HEK293 (cell line): ENCODE measurements around the gene ADGRF1.
A peak's percentile ranks its signal among the peaks of the same experiment; 100 is the strongest.

Experiments
- BCL11A ChIP-seq: fragments of 450-650 bp; formaldehyde crosslinking; IDR thresholded peaks from 2 replicates; pipeline ENCODE4 v1.5.1; 2016; ENCODE audit warnings: low read depth, missing biosample characterization, missing genetic modification characterization
- GLIS1 ChIP-seq: fragments of 450-650 bp; formaldehyde crosslinking; IDR thresholded peaks from 2 replicates; pipeline ENCODE4 v1.5.1; 2016; ENCODE audit warnings: missing biosample characterization, missing genetic modification characterization
- HOXA7 ChIP-seq: sonication (generic); formaldehyde crosslinking; IDR thresholded peaks from 2 replicates; pipeline ENCODE4 v1.8.1; 2022; ENCODE audit warnings: missing genetic modification reagents, borderline replicate concordance
- SETDB1 ChIP-seq: IDR thresholded peaks from one replicate; pipeline ENCODE4 v1.6.1; 2017; ENCODE audit warnings: mild to moderate bottlenecking, low read length, moderate library complexity, mixed read lengths; ENCODE audit not compliant: insufficient read length
- YY1 ChIP-seq: fragments of 450-650 bp; formaldehyde crosslinking; IDR thresholded peaks from 2 replicates; pipeline ENCODE4 v1.5.1; 2018; ENCODE audit warnings: missing biosample characterization, missing genetic modification characterization
- ZBTB17 ChIP-seq: fragments of 450-650 bp; formaldehyde crosslinking; IDR thresholded peaks from 2 replicates; pipeline ENCODE4 v1.5.1; 2016; ENCODE audit warnings: missing biosample characterization, missing genetic modification characterization
- ZBTB48 ChIP-seq: fragments of 450-650 bp; formaldehyde crosslinking; IDR thresholded peaks from 2 replicates; pipeline ENCODE4 v1.5.1; 2016; ENCODE audit warnings: missing biosample characterization, missing genetic modification characterization
- ZNF10 ChIP-seq: fragments of 450-650 bp; formaldehyde crosslinking; IDR thresholded peaks from 2 replicates; pipeline ENCODE4 v1.5.1; 2017; ENCODE audit warnings: missing biosample characterization, missing genetic modification characterization
- ZNF248 ChIP-seq: fragments of 450-650 bp; formaldehyde crosslinking; IDR thresholded peaks from 2 replicates; pipeline ENCODE4 v1.5.1; 2017; ENCODE audit warnings: missing biosample characterization, missing genetic modification characterization
- ZNF341 ChIP-seq: fragments of 450-650 bp; formaldehyde crosslinking; IDR thresholded peaks from 2 replicates; pipeline ENCODE4; 2016; ENCODE audit warnings: low read depth, missing biosample characterization, missing genetic modification characterization
- ZNF366 ChIP-seq: fragments of 450-650 bp; formaldehyde crosslinking; conservative IDR thresholded peaks from 2 replicates; pipeline ENCODE4 v1.5.1; 2016; ENCODE audit warnings: missing biosample characterization, missing genetic modification characterization
- ZNF404 ChIP-seq: fragments of 450-650 bp; formaldehyde crosslinking; IDR thresholded peaks from 2 replicates; pipeline ENCODE4 v1.5.1; 2017; ENCODE audit warnings: missing biosample characterization, missing genetic modification characterization
- ZNF549 ChIP-seq: fragments of 450-650 bp; IDR thresholded peaks from 2 replicates; pipeline ENCODE4 v1.5.1; 2018; ENCODE audit warnings: missing biosample characterization, missing genetic modification characterization, mild to moderate bottlenecking, inconsistent platforms, moderate library complexity
- ZNF555 ChIP-seq: fragments of 450-650 bp; formaldehyde crosslinking; conservative IDR thresholded peaks from 2 replicates; pipeline ENCODE4 v1.5.1; 2017; ENCODE audit warnings: missing biosample characterization, mild to moderate bottlenecking, missing genetic modification characterization, inconsistent platforms
- ZNF621 ChIP-seq: fragments of 450-650 bp; formaldehyde crosslinking; IDR thresholded peaks from 2 replicates; pipeline ENCODE4 v1.5.1; 2017; ENCODE audit warnings: missing biosample characterization, missing genetic modification characterization
- ZNF791 ChIP-seq: fragments of 450-650 bp; formaldehyde crosslinking; IDR thresholded peaks from 2 replicates; pipeline ENCODE4 v1.5.1; 2016; ENCODE audit warnings: missing biosample characterization, missing genetic modification characterization
- TF ChIP-seq, protein P1 (sequence below): fragments of 450-650 bp; formaldehyde crosslinking; IDR thresholded peaks from 2 replicates; pipeline ENCODE4 v1.5.1; 2016; ENCODE audit warnings: missing biosample characterization, missing genetic modification characterization
- TF ChIP-seq, protein P2 (sequence below): fragments of 450-650 bp; formaldehyde crosslinking; IDR thresholded peaks from 2 replicates; pipeline ENCODE4 v1.5.1; 2016; ENCODE audit warnings: missing biosample characterization, missing genetic modification characterization, borderline replicate concordance
- TF ChIP-seq, protein P3 (sequence below): IDR thresholded peaks from 2 replicates; pipeline ENCODE4 v1.6.1; 2011; ENCODE audit warnings: mild to moderate bottlenecking, low read depth, low read length, borderline replicate concordance
- TF ChIP-seq, protein P4 (sequence below): fragments of 450-650 bp; formaldehyde crosslinking; IDR thresholded peaks from 2 replicates; pipeline ENCODE4 v1.5.1; 2017; ENCODE audit warnings: missing biosample characterization, missing genetic modification characterization
- TF ChIP-seq, protein P5 (sequence below): fragments of 450-650 bp; formaldehyde crosslinking; conservative IDR thresholded peaks from 2 replicates; pipeline ENCODE4 v1.5.1; 2016; ENCODE audit warnings: low read depth, missing biosample characterization, missing genetic modification characterization
- TF ChIP-seq, protein P6 (sequence below): fragments of 450-650 bp; formaldehyde crosslinking; IDR thresholded peaks from 2 replicates; pipeline ENCODE4 v1.5.1; 2016; ENCODE audit warnings: missing biosample characterization, missing genetic modification characterization
- TF ChIP-seq, protein P7 (sequence below): fragments of 450-650 bp; formaldehyde crosslinking; IDR thresholded peaks from 2 replicates; pipeline ENCODE4 v1.5.1; 2016; ENCODE audit warnings: missing biosample characterization, missing genetic modification characterization

Gene ADGRF1

DNA sequence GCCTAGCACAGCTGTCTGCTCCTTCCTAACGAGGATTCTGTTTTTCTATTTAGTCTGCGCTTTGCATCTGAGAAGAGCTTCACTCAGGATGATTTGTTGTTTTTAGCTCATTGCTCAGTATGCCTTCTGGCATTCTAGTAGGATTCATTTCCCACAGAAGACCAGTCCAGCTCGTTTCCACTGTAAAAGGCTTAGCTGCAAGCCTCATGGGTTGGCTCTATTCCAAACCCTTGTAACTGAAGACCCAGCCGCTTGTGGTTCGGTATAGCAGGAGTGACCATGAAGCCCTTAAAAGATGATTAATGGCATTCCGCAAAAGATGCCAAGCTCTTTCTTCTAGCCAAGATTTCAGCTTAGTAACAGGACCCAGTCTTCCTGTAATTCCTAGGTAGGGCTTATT is 7.2 kb downstream of the ADGRF1 start (continued):
- TF ChIP-seq, protein P1, sequence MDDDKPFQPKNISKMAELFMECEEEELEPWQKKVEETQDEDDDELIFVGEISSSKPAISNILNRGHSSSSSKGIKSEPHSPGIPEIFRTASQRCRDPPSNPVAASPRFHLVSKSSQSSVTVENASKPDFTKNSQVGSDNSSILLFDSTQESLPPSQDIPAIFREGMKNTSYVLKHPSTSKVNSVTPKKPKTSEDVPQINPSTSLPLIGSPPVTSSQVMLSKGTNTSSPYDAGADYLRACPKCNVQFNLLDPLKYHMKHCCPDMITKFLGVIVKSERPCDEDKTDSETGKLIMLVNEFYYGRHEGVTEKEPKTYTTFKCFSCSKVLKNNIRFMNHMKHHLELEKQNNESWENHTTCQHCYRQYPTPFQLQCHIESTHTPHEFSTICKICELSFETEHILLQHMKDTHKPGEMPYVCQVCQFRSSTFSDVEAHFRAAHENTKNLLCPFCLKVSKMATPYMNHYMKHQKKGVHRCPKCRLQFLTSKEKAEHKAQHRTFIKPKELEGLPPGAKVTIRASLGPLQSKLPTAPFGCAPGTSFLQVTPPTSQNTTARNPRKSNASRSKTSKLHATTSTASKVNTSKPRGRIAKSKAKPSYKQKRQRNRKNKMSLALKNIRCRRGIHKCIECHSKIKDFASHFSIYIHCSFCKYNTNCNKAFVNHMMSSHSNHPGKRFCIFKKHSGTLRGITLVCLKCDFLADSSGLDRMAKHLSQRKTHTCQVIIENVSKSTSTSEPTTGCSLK (tag by site-specific recombination), result no peak
- TF ChIP-seq ZBTB48 (tag by site-specific recombination) (no peak), GLIS1 (no peak), ZNF404 (tag by site-specific recombination) (no peak), ZNF791 (tag by site-specific recombination) (no peak), ZNF248 (tag by site-specific recombination) (no peak), HOXA7 (no peak), ZNF366 (tag by site-specific recombination) (peak; percentile 82), ZNF549 (tag by site-specific recombination) (no peak), SETDB1 (no peak), YY1 (tag by site-specific recombination) (no peak), BCL11A (peak; percentile 88; the same call in 1 of the 2 replicates), ZNF341 (tag by site-specific recombination) (peak; percentile 63), ZBTB17 (tag by site-specific recombination) (peak; percentile 92), ZNF621 (no peak), ZNF555 (tag by site-specific recombination) (no peak), ZNF10 (tag by site-specific recombination) (peak; percentile 81)
- TF ChIP-seq, protein P2, sequence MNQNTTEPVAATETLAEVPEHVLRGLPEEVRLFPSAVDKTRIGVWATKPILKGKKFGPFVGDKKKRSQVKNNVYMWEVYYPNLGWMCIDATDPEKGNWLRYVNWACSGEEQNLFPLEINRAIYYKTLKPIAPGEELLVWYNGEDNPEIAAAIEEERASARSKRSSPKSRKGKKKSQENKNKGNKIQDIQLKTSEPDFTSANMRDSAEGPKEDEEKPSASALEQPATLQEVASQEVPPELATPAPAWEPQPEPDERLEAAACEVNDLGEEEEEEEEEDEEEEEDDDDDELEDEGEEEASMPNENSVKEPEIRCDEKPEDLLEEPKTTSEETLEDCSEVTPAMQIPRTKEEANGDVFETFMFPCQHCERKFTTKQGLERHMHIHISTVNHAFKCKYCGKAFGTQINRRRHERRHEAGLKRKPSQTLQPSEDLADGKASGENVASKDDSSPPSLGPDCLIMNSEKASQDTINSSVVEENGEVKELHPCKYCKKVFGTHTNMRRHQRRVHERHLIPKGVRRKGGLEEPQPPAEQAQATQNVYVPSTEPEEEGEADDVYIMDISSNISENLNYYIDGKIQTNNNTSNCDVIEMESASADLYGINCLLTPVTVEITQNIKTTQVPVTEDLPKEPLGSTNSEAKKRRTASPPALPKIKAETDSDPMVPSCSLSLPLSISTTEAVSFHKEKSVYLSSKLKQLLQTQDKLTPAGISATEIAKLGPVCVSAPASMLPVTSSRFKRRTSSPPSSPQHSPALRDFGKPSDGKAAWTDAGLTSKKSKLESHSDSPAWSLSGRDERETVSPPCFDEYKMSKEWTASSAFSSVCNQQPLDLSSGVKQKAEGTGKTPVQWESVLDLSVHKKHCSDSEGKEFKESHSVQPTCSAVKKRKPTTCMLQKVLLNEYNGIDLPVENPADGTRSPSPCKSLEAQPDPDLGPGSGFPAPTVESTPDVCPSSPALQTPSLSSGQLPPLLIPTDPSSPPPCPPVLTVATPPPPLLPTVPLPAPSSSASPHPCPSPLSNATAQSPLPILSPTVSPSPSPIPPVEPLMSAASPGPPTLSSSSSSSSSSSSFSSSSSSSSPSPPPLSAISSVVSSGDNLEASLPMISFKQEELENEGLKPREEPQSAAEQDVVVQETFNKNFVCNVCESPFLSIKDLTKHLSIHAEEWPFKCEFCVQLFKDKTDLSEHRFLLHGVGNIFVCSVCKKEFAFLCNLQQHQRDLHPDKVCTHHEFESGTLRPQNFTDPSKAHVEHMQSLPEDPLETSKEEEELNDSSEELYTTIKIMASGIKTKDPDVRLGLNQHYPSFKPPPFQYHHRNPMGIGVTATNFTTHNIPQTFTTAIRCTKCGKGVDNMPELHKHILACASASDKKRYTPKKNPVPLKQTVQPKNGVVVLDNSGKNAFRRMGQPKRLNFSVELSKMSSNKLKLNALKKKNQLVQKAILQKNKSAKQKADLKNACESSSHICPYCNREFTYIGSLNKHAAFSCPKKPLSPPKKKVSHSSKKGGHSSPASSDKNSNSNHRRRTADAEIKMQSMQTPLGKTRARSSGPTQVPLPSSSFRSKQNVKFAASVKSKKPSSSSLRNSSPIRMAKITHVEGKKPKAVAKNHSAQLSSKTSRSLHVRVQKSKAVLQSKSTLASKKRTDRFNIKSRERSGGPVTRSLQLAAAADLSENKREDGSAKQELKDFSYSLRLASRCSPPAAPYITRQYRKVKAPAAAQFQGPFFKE (tag by site-specific recombination), result no peak
- TF ChIP-seq, protein P3, sequence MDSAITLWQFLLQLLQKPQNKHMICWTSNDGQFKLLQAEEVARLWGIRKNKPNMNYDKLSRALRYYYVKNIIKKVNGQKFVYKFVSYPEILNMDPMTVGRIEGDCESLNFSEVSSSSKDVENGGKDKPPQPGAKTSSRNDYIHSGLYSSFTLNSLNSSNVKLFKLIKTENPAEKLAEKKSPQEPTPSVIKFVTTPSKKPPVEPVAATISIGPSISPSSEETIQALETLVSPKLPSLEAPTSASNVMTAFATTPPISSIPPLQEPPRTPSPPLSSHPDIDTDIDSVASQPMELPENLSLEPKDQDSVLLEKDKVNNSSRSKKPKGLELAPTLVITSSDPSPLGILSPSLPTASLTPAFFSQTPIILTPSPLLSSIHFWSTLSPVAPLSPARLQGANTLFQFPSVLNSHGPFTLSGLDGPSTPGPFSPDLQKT, result no peak
- TF ChIP-seq, protein P4, sequence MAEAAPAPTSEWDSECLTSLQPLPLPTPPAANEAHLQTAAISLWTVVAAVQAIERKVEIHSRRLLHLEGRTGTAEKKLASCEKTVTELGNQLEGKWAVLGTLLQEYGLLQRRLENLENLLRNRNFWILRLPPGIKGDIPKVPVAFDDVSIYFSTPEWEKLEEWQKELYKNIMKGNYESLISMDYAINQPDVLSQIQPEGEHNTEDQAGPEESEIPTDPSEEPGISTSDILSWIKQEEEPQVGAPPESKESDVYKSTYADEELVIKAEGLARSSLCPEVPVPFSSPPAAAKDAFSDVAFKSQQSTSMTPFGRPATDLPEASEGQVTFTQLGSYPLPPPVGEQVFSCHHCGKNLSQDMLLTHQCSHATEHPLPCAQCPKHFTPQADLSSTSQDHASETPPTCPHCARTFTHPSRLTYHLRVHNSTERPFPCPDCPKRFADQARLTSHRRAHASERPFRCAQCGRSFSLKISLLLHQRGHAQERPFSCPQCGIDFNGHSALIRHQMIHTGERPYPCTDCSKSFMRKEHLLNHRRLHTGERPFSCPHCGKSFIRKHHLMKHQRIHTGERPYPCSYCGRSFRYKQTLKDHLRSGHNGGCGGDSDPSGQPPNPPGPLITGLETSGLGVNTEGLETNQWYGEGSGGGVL (tag by site-specific recombination), result no peak
- TF ChIP-seq, protein P5, sequence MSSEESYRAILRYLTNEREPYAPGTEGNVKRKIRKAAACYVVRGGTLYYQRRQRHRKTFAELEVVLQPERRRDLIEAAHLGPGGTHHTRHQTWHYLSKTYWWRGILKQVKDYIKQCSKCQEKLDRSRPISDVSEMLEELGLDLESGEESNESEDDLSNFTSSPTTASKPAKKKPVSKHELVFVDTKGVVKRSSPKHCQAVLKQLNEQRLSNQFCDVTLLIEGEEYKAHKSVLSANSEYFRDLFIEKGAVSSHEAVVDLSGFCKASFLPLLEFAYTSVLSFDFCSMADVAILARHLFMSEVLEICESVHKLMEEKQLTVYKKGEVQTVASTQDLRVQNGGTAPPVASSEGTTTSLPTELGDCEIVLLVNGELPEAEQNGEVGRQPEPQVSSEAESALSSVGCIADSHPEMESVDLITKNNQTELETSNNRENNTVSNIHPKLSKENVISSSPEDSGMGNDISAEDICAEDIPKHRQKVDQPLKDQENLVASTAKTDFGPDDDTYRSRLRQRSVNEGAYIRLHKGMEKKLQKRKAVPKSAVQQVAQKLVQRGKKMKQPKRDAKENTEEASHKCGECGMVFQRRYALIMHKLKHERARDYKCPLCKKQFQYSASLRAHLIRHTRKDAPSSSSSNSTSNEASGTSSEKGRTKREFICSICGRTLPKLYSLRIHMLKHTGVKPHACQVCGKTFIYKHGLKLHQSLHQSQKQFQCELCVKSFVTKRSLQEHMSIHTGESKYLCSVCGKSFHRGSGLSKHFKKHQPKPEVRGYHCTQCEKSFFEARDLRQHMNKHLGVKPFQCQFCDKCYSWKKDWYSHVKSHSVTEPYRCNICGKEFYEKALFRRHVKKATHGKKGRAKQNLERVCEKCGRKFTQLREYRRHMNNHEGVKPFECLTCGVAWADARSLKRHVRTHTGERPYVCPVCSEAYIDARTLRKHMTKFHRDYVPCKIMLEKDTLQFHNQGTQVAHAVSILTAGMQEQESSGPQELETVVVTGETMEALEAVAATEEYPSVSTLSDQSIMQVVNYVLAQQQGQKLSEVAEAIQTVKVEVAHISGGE, result no peak
- TF ChIP-seq, protein P6, sequence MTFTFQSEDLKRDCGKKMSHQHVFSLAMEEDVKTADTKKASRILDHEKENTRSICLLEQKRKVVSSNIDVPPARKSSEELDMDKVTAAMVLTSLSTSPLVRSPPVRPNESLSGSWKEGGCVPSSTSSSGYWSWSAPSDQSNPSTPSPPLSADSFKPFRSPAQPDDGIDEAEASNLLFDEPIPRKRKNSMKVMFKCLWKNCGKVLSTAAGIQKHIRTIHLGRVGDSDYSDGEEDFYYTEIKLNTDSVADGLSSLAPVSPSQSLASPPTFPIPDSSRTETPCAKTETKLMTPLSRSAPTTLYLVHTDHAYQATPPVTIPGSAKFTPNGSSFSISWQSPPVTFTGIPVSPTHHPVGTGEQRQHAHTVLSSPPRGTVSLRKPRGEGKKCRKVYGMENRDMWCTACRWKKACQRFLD (tag by site-specific recombination), result no peak
- TF ChIP-seq, protein P7, sequence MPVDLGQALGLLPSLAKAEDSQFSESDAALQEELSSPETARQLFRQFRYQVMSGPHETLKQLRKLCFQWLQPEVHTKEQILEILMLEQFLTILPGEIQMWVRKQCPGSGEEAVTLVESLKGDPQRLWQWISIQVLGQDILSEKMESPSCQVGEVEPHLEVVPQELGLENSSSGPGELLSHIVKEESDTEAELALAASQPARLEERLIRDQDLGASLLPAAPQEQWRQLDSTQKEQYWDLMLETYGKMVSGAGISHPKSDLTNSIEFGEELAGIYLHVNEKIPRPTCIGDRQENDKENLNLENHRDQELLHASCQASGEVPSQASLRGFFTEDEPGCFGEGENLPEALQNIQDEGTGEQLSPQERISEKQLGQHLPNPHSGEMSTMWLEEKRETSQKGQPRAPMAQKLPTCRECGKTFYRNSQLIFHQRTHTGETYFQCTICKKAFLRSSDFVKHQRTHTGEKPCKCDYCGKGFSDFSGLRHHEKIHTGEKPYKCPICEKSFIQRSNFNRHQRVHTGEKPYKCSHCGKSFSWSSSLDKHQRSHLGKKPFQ (tag by site-specific recombination), result peak; percentile 67; the same call in 1 of the 2 replicates
